ENCODE results near the gene CD248. TPM values are rescaled to one million over a fixed set of nuclear protein-coding genes. Genes with fewer than 3 reads are reported as not detected.
"Not testable (repeated sequence)": the region's sequence is repeated elsewhere in the genome, so short reads cannot be mapped to it uniquely, and the experiment has no call there.

The CD248 gene
- total RNA-seq, 1 experiment from 2014 or later = not detected

GRCh38 chr11:66361502-66361941 lies 44.7 kb upstream of the CD248 start:
- Histone ChIP-seq H3K27ac (no peak overlapping the region), H4K20me1 (ENCODE audit: insufficient read depth) (peaks cover 20% of the 10 kb centered on the region), H3K9me3 (ENCODE audit: insufficient read depth, low read depth) (no peaks in the 10 kb centered on the region), H3K79me2 (ENCODE audit: low read depth) (no peaks in the 10 kb centered on the region), H3K9me2 (ENCODE audit: insufficient read depth) (no peaks in the 10 kb centered on the region), H3K4me3 (no peak overlapping the region), H2AFZ (no peak overlapping the region), H3K27me3 (ENCODE audit: insufficient read depth, low read depth) (no peaks in the 10 kb centered on the region), H3K4me2 (no peak overlapping the region), H3F3A (ENCODE audit: insufficient read depth, low read depth) (peaks cover 67% of the 10 kb centered on the region), H3K4me1 (replicated peaks; ENCODE audit: insufficient read depth) (no peaks in the 10 kb centered on the region), H3K36me3 (ENCODE audit: low read depth) (peaks cover 14% of the 10 kb centered on the region)
- intact Hi-C loops (cut with micrococcal nuclease; ENCODE audit: unreplicated experiment) = no loop called here
- POLR2A ChIA-PET (ENCODE audit: unreplicated experiment) = no interaction called here
- CTCF ChIA-PET = interaction anchor here (0.5 to 0.9 kb wide), 2 partner anchors 9 to 32 kb away, joined by 3 to 10 read pairs; no protein-coding TSS in a partner anchor
- TF ChIP-seq EZH2 (IDR thresholded peaks at IDR 0.05; ENCODE audit: low read depth) (no peak), CTCF (conservative IDR thresholded peaks at IDR 0.05) (no peak)
- DNase-seq = no peak
- BruUV-seq (replicated peaks) = no TSS peak

- ChIA-PET CTCF (interaction anchor here (0.9 kb wide), 1 partner anchor 10 kb away, joined by 10 read pairs; no protein-coding TSS in a partner anchor), POLR2A (ENCODE audit: unreplicated experiment) (interaction anchor here (0.6 to 1.3 kb wide), 2 partner anchors 13 to 317 kb away, joined by 3 to 11 read pairs; partner anchors contain the start of gene B4GAT1)
- Histone ChIP-seq H3K27me3 (ENCODE audit: insufficient read depth, low read depth) (no peaks in the 10 kb centered on the region), H3K9me2 (ENCODE audit: insufficient read depth) (no peaks in the 10 kb centered on the region), H3K36me3 (ENCODE audit: low read depth) (peaks cover 12% of the 10 kb centered on the region), H3K4me2 (no peak overlapping the region), H4K20me1 (ENCODE audit: insufficient read depth) (peaks cover 20% of the 10 kb centered on the region), H3K4me1 (replicated peaks; ENCODE audit: insufficient read depth) (no peaks in the 10 kb centered on the region), H3K79me2 (ENCODE audit: low read depth) (no peaks in the 10 kb centered on the region), H3F3A (ENCODE audit: insufficient read depth, low read depth) (peaks cover 57% of the 10 kb centered on the region), H3K4me3 (no peak overlapping the region), H2AFZ (no peak overlapping the region), H3K9me3 (ENCODE audit: insufficient read depth, low read depth) (no peaks in the 10 kb centered on the region), H3K27ac (no peak overlapping the region)
- intact Hi-C loops (cut with micrococcal nuclease; ENCODE audit: unreplicated experiment) = no loop called here
- no peak for DNase-seq
- no TSS peak for BruUV-seq (replicated peaks)
- TF ChIP-seq EZH2 (IDR thresholded peaks at IDR 0.05; ENCODE audit: low read depth) = no peak
- TF ChIP-seq CTCF (conservative IDR thresholded peaks at IDR 0.05) = no peak
These were observed 43.7 kb upstream of the CD248 start for GRCh38 chr11:66360406-66361073.

- POLR2A ChIA-PET (ENCODE audit: unreplicated experiment) = interaction anchor here (1.3 kb wide), 1 partner anchor 12 kb away, joined by 11 read pairs; the partner anchor contains the start of gene B4GAT1
- Histone ChIP-seq H3F3A (ENCODE audit: insufficient read depth, low read depth) (peaks cover 49% of the 10 kb centered on the region; the same call in 1 of the 2 replicates), H3K4me2 (no peak overlapping the region), H2AFZ (no peak overlapping the region), H3K9me2 (ENCODE audit: insufficient read depth) (no peaks in the 10 kb centered on the region), H4K20me1 (ENCODE audit: insufficient read depth) (peaks cover 20% of the 10 kb centered on the region), H3K4me3 (no peak overlapping the region), H3K4me1 (replicated peaks; ENCODE audit: insufficient read depth) (no peaks in the 10 kb centered on the region), H3K36me3 (ENCODE audit: low read depth) (peaks cover 7% of the 10 kb centered on the region; the same call in 1 of the 2 replicates), H3K79me2 (ENCODE audit: low read depth) (no peaks in the 10 kb centered on the region), H3K9me3 (ENCODE audit: insufficient read depth, low read depth) (no peaks in the 10 kb centered on the region), H3K27me3 (ENCODE audit: insufficient read depth, low read depth) (no peaks in the 10 kb centered on the region), H3K27ac (no peak overlapping the region)
- no TSS peak for BruUV-seq (replicated peaks)
- intact Hi-C loops (cut with micrococcal nuclease; ENCODE audit: unreplicated experiment) = no loop called here
- CTCF ChIA-PET = no interaction called here
- no peak for TF ChIP-seq CTCF (conservative IDR thresholded peaks at IDR 0.05)
- no peak for TF ChIP-seq EZH2 (IDR thresholded peaks at IDR 0.05; ENCODE audit: low read depth)
- no peak for DNase-seq
These were observed 42.8 kb upstream of the CD248 start for GRCh38 chr11:66359662-66360087.

GRCh38 chr11:66350560-66351235 lies 33.9 kb upstream of the CD248 start:
- peaks cover 30% of the 10 kb centered on the region for H3F3A ChIP-seq (ENCODE audit: insufficient read depth, low read depth)
- H3K4me3 ChIP-seq; DNase-seq; H3K79me2 ChIP-seq (ENCODE audit: low read depth); POLR2A ChIA-PET (ENCODE audit: unreplicated experiment); H3K27ac ChIP-seq; H3K9me2 ChIP-seq (ENCODE audit: insufficient read depth); intact Hi-C loops (cut with micrococcal nuclease; ENCODE audit: unreplicated experiment); BruUV-seq (replicated peaks); H3K27me3 ChIP-seq (ENCODE audit: insufficient read depth, low read depth); CTCF ChIA-PET; H3K9me3 ChIP-seq (ENCODE audit: insufficient read depth, low read depth); H4K20me1 ChIP-seq (ENCODE audit: insufficient read depth); H3K36me3 ChIP-seq (ENCODE audit: low read depth); H2AFZ ChIP-seq; H3K4me2 ChIP-seq: not testable (repeated sequence)
- peaks cover 17% of the 10 kb centered on the region for H3K4me1 ChIP-seq (replicated peaks; ENCODE audit: insufficient read depth)
